A549 (cell line): Measurements from ENCODE around the gene JMJD6. TPM values are rescaled to one million over a fixed set of nuclear protein-coding genes. Genes with fewer than 3 reads are reported as not detected.

Experiments used
- ATAC-seq, 2 experiments: fragments of 200-7000 bp in 1 of 2; fragments of >200 bp in 1 of 2; cut with Nextera tagmentation in 1 of 2; cut with Tn5 transposase in 1 of 2; 3 replicates each; pipeline versions ENCODE4 v1.8.0 to v1.9.1; 2018 to 2020; ENCODE audit warnings: mild to moderate bottlenecking in 1 of 2, moderate library complexity in 1 of 2
- CTCF ChIA-PET: fragments of 300-600 bp; sonication (Branson Sonifier 250); formaldehyde crosslinking; extraction: SDS; loops from one replicate; lab custom pipeline; 2021; ENCODE audit warnings: antibody characterized with exemption, inconsistent platforms; lab: Yijun Ruan, JAX
- POLR2A ChIA-PET: fragments of 350-600 bp; formaldehyde crosslinking; extraction: SDS; loops from one replicate; lab custom pipeline; 2021; ENCODE audit warnings: antibody characterized with exemption, inconsistent platforms; lab: Yijun Ruan, JAX
- DNase-seq, 2 experiments: peaks; one replicate each; pipeline versions ENCODE4 v3.0.0 to v3.0.0-alpha.2; 2011 to 2016; ENCODE audit warnings: low read depth in 1 of 2, low spot score in 1 of 2
- FAIRE-seq: peaks from 2 replicates; lab custom pipeline; 2011; peaks lifted over from hg19 to GRCh38; lab: Jason Lieb, UNC
- H3K27ac ChIP-seq, 2 experiments: fragments of >200 bp; sonication (Bioruptor Twin); formaldehyde crosslinking; 3 replicates each; pipeline ENCODE4 v1.5.1; 2016 to 2017
- H3K4me1 ChIP-seq: fragments of >200 bp; sonication (Bioruptor Twin); formaldehyde crosslinking; 3 replicates; pipeline ENCODE4 v1.6.1; 2016
- H3K4me2 ChIP-seq: fragments of >200 bp; sonication (Bioruptor Twin); formaldehyde crosslinking; 3 replicates; pipeline ENCODE4 v1.6.1; 2016
- H3K4me3 ChIP-seq: fragments of >200 bp; sonication (Bioruptor Twin); formaldehyde crosslinking; 3 replicates; pipeline ENCODE4 v1.5.1; 2016
- H3K9me3 ChIP-seq: fragments of >200 bp; sonication (Bioruptor Twin); formaldehyde crosslinking; 3 replicates; pipeline ENCODE4 v1.6.1; 2016
- CBX2 ChIP-seq: fragments of 200-600 bp; sonication (generic); IDR thresholded peaks from 2 replicates; pipeline ENCODE4 v1.6.1; 2016; ENCODE audit warnings: low read depth, mild to moderate bottlenecking, borderline replicate concordance
- CBX8 ChIP-seq: fragments of 200-600 bp; sonication (generic); IDR thresholded peaks from 2 replicates; pipeline ENCODE4 v1.6.1; 2016
- CEBPB ChIP-seq, 2 experiments: fragments of >200 bp in 1 of 2; sonication (Bioruptor Twin) in 1 of 2; formaldehyde crosslinking in 1 of 2; IDR thresholded peaks; 2 replicates each; pipeline ENCODE4 v1.6.1; 2012 to 2016
- FOSB ChIP-seq: fragments of 250-450 bp; sonication (Bioruptor Pico); IDR thresholded peaks from 2 replicates; pipeline ENCODE4 v1.5.0; 2020; ENCODE audit warnings: mild to moderate bottlenecking, moderate library complexity
- FOSL2 ChIP-seq, 2 experiments: fragments of 450-650 bp in 1 of 2; fragments of >200 bp in 1 of 2; sonication (Bioruptor Twin) in 1 of 2; formaldehyde crosslinking; IDR thresholded peaks; 2 replicates each; pipeline versions ENCODE4 v1.5.0 to v1.6.1; 2016 to 2020; ENCODE audit warnings: mild to moderate bottlenecking in 1 of 2, moderate library complexity in 1 of 2
- HOXA7 ChIP-seq: fragments of 250-450 bp; sonication (Bioruptor Pico); IDR thresholded peaks from 2 replicates; pipeline ENCODE4 v1.5.0; 2020; ENCODE audit warnings: mild to moderate bottlenecking, moderate library complexity
- HOXB5 ChIP-seq: fragments of 250-450 bp; sonication (Bioruptor Pico); IDR thresholded peaks from 2 replicates; pipeline ENCODE4 v1.5.0; 2020; ENCODE audit warnings: mild to moderate bottlenecking, moderate library complexity
- JUN ChIP-seq, 2 experiments: fragments of >200 bp; sonication (Bioruptor Twin); formaldehyde crosslinking; IDR thresholded peaks; 2 replicates in 1 of 2; 3 replicates in 1 of 2; pipeline ENCODE4 v1.6.1; 2016 to 2017
- JUNB ChIP-seq: fragments of >200 bp; sonication (Bioruptor Twin); formaldehyde crosslinking; IDR thresholded peaks from 2 replicates; pipeline ENCODE4 v1.6.1; 2016
- KDM5A ChIP-seq: fragments of 200-600 bp; sonication (generic); IDR thresholded peaks from 2 replicates; pipeline ENCODE4 v1.6.1; 2016; ENCODE audit warnings: antibody characterized with exemption, mild to moderate bottlenecking
- NPAS2 ChIP-seq: fragments of 250-450 bp; sonication (Bioruptor Pico); IDR thresholded peaks from 2 replicates; pipeline ENCODE4 v1.8.0; 2022; ENCODE audit warnings: mild to moderate bottlenecking, moderate library complexity, borderline replicate concordance
- POLR2A ChIP-seq: IDR thresholded peaks from 2 replicates; pipeline ENCODE4 v1.6.1; 2012; ENCODE audit warnings: mild to moderate bottlenecking, low read length
- RAD21 ChIP-seq, 2 experiments: fragments of >200 bp in 1 of 2; sonication (Bioruptor Twin) in 1 of 2; formaldehyde crosslinking in 1 of 2; IDR thresholded peaks in 1 of 2; conservative IDR thresholded peaks in 1 of 2; 2 replicates in 1 of 2; 3 replicates in 1 of 2; pipeline ENCODE4 v1.6.1; 2012 to 2018; ENCODE audit warnings: inconsistent platforms in 1 of 2
- RARB ChIP-seq: fragments of 250-450 bp; sonication (Bioruptor Pico); IDR thresholded peaks from 2 replicates; pipeline ENCODE4 v1.8.0; 2021; ENCODE audit warnings: mild to moderate bottlenecking, moderate library complexity
- RCOR1 ChIP-seq: fragments of 150-350 bp; IDR thresholded peaks from 2 replicates; pipeline ENCODE4 v1.6.1; 2014; ENCODE audit warnings: antibody characterized with exemption, low read length, low read depth
- RFX5 ChIP-seq: fragments of 450-650 bp; IDR thresholded peaks from 2 replicates; pipeline ENCODE4 v1.7.1; 2014; ENCODE audit warnings: antibody characterized with exemption, mild to moderate bottlenecking, moderate library complexity
- TFCP2L1 ChIP-seq: fragments of 250-450 bp; sonication (Bioruptor Pico); IDR thresholded peaks from 2 replicates; pipeline ENCODE4 v1.5.0; 2021; ENCODE audit warnings: mild to moderate bottlenecking
- ZNF302 ChIP-seq: fragments of 250-450 bp; sonication (Bioruptor Pico); IDR thresholded peaks from 2 replicates; pipeline ENCODE4 v1.9.0; 2021; ENCODE audit warnings: inconsistent platforms, mild to moderate bottlenecking, moderate library complexity
- WGBS: methylation state at CpG from one replicate; pipeline ENCODE4 v1.1.6; 2017; ENCODE audit errors: missing lambda C conversion rate; 5-methylcytosine and 5-hydroxymethylcytosine counted together
- polyA plus RNA-seq, 4 experiments: library from polyadenylated mRNA; depleted of rRNA in 3 of 4; stranded (reverse); fragments of >200 nt; fragmentation: RNase III in 1 of 4; extraction: RNeasy Plus Mini Kit Qiagen cat#74134 plus additional on column Dnase treatment in 1 of 4; gene quantifications; 2 replicates in 3 of 4; 3 replicates in 1 of 4; pipeline ENCODE4 v1.2.3, GENCODE V29; 2011 to 2017
- TF ChIP-seq, protein P1 (sequence below): fragments of 250-450 bp; sonication (Bioruptor Pico); IDR thresholded peaks from 2 replicates; pipeline ENCODE4 v1.5.0; 2020; ENCODE audit warnings: low read depth, mild to moderate bottlenecking, moderate library complexity
- TF ChIP-seq, protein P2 (sequence below): fragments of >200 bp; sonication (Bioruptor Twin); formaldehyde crosslinking; IDR thresholded peaks from 3 replicates; pipeline ENCODE4 v1.5.1; 2016
- TF ChIP-seq, protein P3 (sequence below): IDR thresholded peaks from 2 replicates; pipeline ENCODE4 v1.6.1; 2012

Gene JMJD6
- polyA plus RNA-seq, 2 of the 4 experiments (the other 2 are of a cell fraction): 17.5 to 53.3 TPM

DNA sequence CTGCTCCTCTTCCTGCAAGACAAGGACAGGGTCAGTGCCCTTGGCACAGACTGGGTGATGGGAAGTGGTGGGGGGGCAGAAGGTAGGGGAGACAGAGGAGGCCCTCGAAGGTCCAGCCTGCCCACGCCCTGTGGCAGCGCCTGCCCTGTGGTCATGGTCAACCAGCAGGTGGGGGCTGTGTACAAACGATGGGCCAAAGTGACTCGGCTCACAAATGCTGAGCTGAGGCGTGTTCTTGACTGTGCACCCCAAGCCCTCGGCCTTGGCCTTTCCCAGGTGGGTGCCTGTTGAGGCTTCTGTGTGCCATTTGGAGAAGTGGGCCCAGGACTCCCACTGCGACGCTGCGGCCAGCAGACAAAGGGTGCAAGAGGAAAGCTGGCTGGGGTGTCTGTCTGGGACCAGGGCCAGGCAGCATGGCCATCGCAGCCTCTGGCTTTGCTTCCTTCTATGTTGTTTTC is 38.2 kb downstream of the JMJD6 start:
- Histone ChIP-seq H3K9me3 (no peaks in the 10 kb centered on the region), H3K4me1 (peaks cover 19% of the 10 kb centered on the region), H3K4me3 (no peak overlapping the region), H3K27ac (peak overlapping the region; percentile 55 to 82), H3K4me2 (peak overlapping the region; percentile 67)
- WGBS: 74% methylated on average over 11 of the region's 11 CpGs
- peak in 1 of 2 experiments; percentile 38 for DNase-seq
- CTCF ChIA-PET: interaction anchor here (0.6 to 20.1 kb wide), 9 partner anchors 10 to 625 kb away, joined by 3 to 456 read pairs (median 3); partner anchors contain the start of genes JMJD6, METTL23, MXRA7 and ST6GALNAC2
- ATAC-seq: peak; percentile 46 to 74; a peak in 5 of 6 replicates
- no peak for FAIRE-seq
- POLR2A ChIA-PET: interaction anchor here (0.9 kb wide), 2 partner anchors 10 to 16 kb away, joined by 3 to 4 read pairs; no protein-coding TSS in a partner anchor
- TF ChIP-seq, protein P1, sequence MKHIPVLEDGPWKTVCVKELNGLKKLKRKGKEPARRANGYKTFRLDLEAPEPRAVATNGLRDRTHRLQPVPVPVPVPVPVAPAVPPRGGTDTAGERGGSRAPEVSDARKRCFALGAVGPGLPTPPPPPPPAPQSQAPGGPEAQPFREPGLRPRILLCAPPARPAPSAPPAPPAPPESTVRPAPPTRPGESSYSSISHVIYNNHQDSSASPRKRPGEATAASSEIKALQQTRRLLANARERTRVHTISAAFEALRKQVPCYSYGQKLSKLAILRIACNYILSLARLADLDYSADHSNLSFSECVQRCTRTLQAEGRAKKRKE (CRISPR knock-in tag): 0 out of 2 replicates have a peak, but pooled peaks have one; percentile 24
- no peak for TF ChIP-seq RFX5
- peak in 1 of 2 experiments; percentile 14; a peak in 2 of 5 replicates for TF ChIP-seq RAD21 (conservative IDR thresholded peaks at IDR 0.05 in 1 of 2, IDR thresholded peaks at IDR 0.05 in 1 of 2)
- no peak for TF ChIP-seq FOSL2 (IDR thresholded peaks at IDR 0.05)
- peak; percentile 12; the same call in 1 of the 2 replicates for TF ChIP-seq FOSL2 (CRISPR knock-in tag; IDR thresholded peaks at IDR 0.05)
- TF ChIP-seq HOXB5: 0 out of 2 replicates have a peak, but pooled peaks have one; percentile 21
- 0 out of 5 replicates have a peak, but pooled peaks of 1 of the 2 experiments have one; percentile 8 for TF ChIP-seq JUN (IDR thresholded peaks at IDR 0.05)
- no peak for TF ChIP-seq JUNB
- TF ChIP-seq, protein P2, sequence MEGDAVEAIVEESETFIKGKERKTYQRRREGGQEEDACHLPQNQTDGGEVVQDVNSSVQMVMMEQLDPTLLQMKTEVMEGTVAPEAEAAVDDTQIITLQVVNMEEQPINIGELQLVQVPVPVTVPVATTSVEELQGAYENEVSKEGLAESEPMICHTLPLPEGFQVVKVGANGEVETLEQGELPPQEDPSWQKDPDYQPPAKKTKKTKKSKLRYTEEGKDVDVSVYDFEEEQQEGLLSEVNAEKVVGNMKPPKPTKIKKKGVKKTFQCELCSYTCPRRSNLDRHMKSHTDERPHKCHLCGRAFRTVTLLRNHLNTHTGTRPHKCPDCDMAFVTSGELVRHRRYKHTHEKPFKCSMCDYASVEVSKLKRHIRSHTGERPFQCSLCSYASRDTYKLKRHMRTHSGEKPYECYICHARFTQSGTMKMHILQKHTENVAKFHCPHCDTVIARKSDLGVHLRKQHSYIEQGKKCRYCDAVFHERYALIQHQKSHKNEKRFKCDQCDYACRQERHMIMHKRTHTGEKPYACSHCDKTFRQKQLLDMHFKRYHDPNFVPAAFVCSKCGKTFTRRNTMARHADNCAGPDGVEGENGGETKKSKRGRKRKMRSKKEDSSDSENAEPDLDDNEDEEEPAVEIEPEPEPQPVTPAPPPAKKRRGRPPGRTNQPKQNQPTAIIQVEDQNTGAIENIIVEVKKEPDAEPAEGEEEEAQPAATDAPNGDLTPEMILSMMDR: 0 out of 3 replicates have a peak, but pooled peaks have one; percentile 7
- TF ChIP-seq, all 56 proteins: peak for 6

DNA sequence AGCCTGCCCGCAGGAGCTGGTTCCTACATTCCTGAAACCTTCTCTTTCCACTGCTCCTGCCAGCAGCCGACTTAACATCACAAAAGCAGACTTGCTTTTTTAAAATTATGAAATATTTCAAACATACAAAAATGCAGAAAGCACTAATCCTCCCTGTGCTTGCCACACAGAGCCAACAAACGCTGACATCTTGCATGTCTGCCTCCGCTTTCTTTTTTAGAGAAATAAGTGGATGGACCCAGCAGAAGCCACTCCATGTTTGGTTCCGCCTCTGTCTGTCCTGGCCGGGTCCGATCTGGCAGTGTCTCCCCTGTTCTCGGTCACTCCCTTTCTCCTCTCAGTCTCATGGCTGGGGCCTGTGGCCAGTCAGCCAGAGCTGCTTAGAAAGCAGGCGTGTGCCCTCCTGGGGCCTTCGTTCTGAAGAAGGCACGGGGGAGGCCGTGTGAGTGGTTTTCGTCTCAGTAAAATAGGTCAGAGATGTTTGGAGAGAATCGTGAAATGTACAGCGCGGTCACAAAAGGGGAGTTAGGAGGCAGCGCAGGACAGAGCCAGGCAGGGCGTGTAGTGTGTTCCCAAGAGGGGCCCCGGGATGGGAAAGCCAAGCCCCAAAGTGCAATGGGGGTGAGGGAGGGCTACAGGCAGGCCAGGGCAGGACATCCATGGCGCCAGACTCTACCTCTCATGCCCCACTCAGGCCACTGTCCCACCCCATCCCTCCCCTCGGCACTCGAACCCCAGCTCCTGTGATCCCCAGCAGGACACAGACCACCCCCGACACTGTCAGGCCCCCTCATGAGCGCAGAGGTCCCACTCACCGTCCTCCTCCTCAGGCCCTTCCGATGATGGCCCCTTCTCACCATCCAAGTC is 38.9 kb downstream of the JMJD6 start:
- POLR2A ChIA-PET: interaction anchor here (0.9 kb wide), 1 partner anchor 16 kb away, joined by 3 read pairs; no protein-coding TSS in a partner anchor
- peak overlapping the region; percentile 55 to 82 for H3K27ac ChIP-seq
- TF ChIP-seq JUN (IDR thresholded peaks at IDR 0.05) (no peak), RCOR1 (no peak), ZNF302 (CRISPR knock-in tag) (no peak), KDM5A (no peak), FOSB (CRISPR knock-in tag) (no peak), HOXB5 (no peak), FOSL2 (IDR thresholded peaks at IDR 0.05) (no peak), FOSL2 (CRISPR knock-in tag; IDR thresholded peaks at IDR 0.05) (no peak), CEBPB (IDR thresholded peaks at IDR 0.05) (no peak), POLR2A (no peak), TFCP2L1 (no peak), NPAS2 (no peak), HOXA7 (CRISPR knock-in tag) (no peak), RARB (CRISPR knock-in tag) (no peak), CBX2 (no peak), CBX8 (no peak)
- TF ChIP-seq, protein P3, sequence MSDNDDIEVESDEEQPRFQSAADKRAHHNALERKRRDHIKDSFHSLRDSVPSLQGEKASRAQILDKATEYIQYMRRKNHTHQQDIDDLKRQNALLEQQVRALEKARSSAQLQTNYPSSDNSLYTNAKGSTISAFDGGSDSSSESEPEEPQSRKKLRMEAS: no peak
- TF ChIP-seq, all 56 proteins: peak for 0
- FAIRE-seq (no peak), DNase-seq (no peak), ATAC-seq (no peak)
- CTCF ChIA-PET: interaction anchor here (0.6 to 20.1 kb wide), 7 partner anchors 26 to 626 kb away, joined by 3 to 456 read pairs (median 5); partner anchors contain the start of genes JMJD6, METTL23 and MXRA7
- H3K9me3 ChIP-seq: no peaks in the 10 kb centered on the region
- WGBS: 89% methylated on average over 26 of the region's 26 CpGs
- peak overlapping the region; percentile 67 for H3K4me2 ChIP-seq
- no peak overlapping the region for H3K4me3 ChIP-seq
- peaks cover 19% of the 10 kb centered on the region for H3K4me1 ChIP-seq
